Activated CD4-positive, CD25-positive, alpha-beta regulatory T cell (primary cell): ENCODE data around the gene EXOC6.

Source experiments
- DNase-seq, 4 experiments: peaks; one replicate each; lab custom pipeline; 2025; lab: John Stamatoyannopoulos, UW

The EXOC6 gene

GRCh38 chr10:92848441-92849233, at the start of gene EXOC6:
EXOC6 (plus strand) TSS chr10:92848520; CDS start chr10:92848534, 14 bp downstream.
- DNase-seq = peak; percentile 65 to 82 (median 75)

DNA sequence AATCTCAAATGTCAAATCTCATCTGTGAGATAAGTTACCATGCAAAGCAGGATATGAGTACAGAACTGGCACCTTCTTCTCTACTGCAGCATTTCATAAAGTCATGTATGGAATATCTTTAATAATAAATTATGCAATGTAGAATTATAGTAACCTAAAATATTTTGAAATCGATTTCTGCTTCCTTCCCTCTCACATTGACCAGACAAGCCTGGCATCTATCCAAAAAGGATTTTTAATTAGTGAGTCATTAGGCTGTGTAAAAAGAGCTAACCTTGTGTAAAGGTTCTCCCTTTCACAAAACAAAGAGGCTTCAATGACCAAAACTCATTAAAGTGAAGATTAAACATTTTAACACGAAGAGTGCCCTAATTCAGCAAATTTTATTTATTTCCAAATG, 48.8 kb upstream of the EXOC6 start:
- DNase-seq = no peak

- no peak for DNase-seq
Measured at GRCh38 chr10:92800134-92800733, 48.1 kb upstream of the EXOC6 start.

DNA sequence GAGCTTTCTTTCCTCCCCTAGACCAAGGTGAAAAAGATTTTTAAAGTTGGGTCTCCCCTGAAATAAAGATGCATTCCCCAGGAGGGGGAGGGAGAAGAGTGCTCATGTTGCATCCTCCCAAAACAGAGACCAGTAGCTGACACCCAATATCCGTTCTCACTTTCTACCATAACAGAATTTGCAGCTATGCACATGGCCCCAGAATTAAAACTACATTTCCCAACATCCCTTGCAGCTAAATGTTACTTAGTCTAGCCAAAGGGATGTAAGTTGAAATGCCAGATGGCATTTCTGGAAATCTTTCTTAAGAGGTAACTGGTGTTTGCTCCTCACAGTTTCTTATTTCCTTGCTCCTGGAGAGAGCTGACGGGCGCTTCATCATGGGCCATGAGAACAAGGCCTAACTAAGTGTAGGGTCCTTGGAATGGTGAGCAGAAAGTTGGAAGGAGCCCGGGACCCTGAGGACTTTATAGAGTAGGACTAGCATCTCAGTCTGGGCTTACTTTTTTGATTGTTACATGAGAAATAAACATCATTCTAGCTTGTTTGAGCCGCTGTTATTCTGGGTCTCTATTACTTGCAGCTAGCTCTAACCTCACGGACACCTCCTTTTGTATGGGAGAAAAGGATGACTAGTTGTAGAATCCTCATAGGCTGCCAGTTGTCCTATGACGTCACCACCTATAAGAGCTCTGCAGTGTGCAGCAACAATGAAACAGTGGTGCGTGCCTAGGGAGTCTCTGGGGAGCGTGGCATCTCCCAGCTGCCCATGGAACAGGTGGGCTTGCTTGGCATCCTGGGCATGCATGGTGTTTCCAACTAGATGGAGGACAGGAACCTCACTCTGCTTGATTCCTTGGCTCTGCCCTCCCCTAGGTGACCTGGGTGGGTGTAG, 46.1 kb upstream of the EXOC6 start:
- no peak for DNase-seq

DNA sequence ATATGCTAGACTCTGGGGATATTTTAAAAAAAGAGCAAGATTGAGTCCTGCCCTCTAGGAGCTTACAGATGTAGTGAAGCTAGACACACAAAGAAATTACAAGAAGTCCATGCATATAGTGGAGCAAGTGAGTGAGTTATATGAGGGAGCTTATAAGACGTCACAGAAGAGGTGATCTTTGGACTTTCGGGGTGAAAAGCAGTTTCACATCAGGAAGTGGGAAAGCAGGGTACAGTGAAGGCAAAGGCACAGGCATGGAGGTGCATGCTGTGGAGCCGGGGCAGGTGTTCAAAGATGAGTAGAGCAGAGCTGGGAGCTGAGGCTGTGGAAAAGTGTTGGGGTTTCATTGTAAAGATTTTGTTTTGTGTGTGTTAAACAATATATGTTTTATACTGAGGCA, 38.5 kb upstream of the EXOC6 start:
- no peak for DNase-seq

- DNase-seq = no peak
Measured at GRCh38 chr10:92810934-92811532, 37.3 kb upstream of the EXOC6 start.

GRCh38 chr10:92811986-92812385, 36.3 kb upstream of the EXOC6 start:
- DNase-seq = no peak

GRCh38 chr10:92813979-92814378, 34.3 kb upstream of the EXOC6 start:
- no peak for DNase-seq

GRCh38 chr10:92814790-92815189, 33.5 kb upstream of the EXOC6 start:
- no peak for DNase-seq

- no peak for DNase-seq
Measured at GRCh38 chr10:92816091-92816531, 32.2 kb upstream of the EXOC6 start.

- no peak for DNase-seq
Measured at GRCh38 chr10:92822060-92822634, 26.2 kb upstream of the EXOC6 start.

- no peak for DNase-seq
Measured at GRCh38 chr10:92822964-92823363, 25.4 kb upstream of the EXOC6 start.

- DNase-seq = no peak
Measured at GRCh38 chr10:92826061-92826460, 22.3 kb upstream of the EXOC6 start.

DNA sequence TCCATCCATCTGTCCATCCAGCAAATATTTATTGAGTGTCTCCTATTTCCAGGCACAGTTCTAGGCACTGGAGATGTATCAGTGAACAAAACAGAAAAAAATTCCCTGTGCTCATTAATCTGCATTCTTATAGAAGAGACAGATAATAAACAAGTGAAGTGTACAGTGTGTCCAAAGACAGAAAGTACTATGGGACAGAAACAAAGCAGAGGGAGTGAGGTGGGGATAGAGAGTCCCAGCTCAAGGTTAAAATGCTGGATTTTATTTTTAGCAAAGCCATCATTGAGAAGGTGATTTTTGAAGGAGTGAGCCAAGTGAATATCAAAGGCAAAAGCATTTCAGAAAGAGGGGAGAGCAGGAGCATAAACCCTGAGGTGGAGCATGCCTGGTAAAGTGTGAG, 21.8 kb upstream of the EXOC6 start:
- DNase-seq = no peak

DNA sequence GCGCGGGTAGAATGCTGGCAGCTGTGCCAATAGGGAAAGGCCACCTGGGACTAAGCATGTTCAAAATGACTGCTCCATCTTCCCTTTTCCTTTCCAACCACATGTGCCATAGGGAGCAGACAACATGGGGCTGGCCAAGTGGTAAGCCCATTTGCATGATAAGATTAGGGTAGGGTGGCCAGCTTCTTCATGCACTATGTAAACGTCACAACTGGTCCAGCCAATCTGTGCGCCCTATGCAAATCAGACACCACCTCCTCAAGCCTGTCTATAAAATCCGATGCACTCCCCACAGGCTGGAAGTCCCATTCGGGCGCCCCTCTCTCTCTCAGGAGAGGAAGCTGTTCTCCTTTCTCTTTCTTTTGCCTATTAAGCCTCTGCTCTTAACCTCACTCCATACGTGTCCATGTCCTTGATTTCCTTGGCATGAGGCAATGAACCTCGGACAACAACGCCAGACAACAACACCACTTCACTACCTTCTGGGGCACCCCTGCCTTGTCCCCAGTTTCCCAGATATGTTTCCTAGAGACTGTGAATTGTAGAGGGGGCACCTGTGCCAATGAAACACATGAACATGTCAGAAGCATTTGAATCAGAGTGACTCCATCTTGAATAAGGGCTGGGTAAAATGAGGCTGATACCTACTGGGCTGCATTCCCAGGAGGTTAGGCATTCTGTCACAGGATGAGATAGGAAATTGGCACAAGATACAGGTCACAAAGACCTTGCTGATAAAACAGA, 19.1 kb upstream of the EXOC6 start:
- no peak for DNase-seq

- DNase-seq = no peak
Measured at GRCh38 chr10:92829786-92830377, 18.4 kb upstream of the EXOC6 start.

GRCh38 chr10:92830478-92831389, 17.6 kb upstream of the EXOC6 start:
- DNase-seq = no peak

GRCh38 chr10:92832121-92832520, 16.2 kb upstream of the EXOC6 start:
- no peak for DNase-seq

DNA sequence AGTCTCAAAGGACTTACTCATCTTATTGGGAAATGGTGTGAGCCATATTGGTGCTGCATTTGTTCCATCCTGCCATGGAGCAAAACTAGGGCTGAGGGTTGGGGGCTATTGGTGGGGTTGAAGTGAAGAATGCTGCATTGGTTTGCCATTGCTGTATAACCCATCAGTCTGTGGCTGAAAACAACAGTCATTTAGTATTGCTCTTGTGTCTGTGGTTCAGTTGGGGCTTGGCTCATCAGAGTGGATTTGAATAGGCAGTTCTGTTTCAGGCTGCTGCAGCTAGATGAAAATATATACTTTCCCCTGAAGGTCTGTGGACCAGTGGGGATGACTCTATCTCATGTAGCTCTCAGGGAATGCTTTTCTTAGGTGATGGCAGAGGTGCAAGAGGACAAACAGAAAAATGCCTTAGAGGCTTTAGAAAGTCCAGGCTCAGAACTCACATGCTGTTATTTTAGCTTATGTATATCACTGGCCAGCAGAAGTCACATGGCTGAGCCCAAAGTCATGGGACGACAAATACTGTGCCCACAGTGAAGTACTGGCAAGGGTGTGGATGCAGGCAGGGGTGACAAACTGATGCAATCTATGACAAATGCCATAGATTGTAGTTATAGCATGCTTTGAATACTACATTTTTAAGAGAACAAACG, 15.2 kb upstream of the EXOC6 start:
- no peak for DNase-seq
